Chondrocyte (in vitro differentiated cells): Measurements from ENCODE around the gene EDNRB. TPM values are rescaled to one million over a fixed set of nuclear protein-coding genes. Genes with fewer than 3 reads are reported as not detected.

Source experiments
- DNase-seq: peaks from one replicate; pipeline ENCODE4 v3.0.0; 2021; ENCODE audit warnings: mixed read lengths, low spot score
- H3K27ac Mint-ChIP-seq: one replicate; pipeline ENCODE4 v1.8.0; 2021; ENCODE audit warnings: mild to moderate bottlenecking, moderate library complexity, mixed read lengths; ENCODE audit not compliant: unreplicated experiment
- H3K27me3 Mint-ChIP-seq: 2 replicates; pipeline ENCODE4 v1.8.0; 2021; ENCODE audit warnings: low read depth, mixed read lengths
- H3K36me3 Mint-ChIP-seq: 2 replicates; pipeline ENCODE4 v1.8.0; 2021; ENCODE audit warnings: low read depth, mixed read lengths
- H3K4me1 Mint-ChIP-seq: 2 replicates; pipeline ENCODE4 v1.8.0; 2021; ENCODE audit warnings: low read depth, mild to moderate bottlenecking, mixed read lengths
- H3K4me3 Mint-ChIP-seq: one replicate; pipeline ENCODE4 v1.8.0; 2021; ENCODE audit warnings: mild to moderate bottlenecking, moderate library complexity, mixed read lengths; ENCODE audit not compliant: unreplicated experiment
- H3K9me3 Mint-ChIP-seq: 2 replicates; pipeline ENCODE4 v1.8.0; 2021; ENCODE audit warnings: low read depth, mixed read lengths
- CTCF ChIP-seq: fragments of 200-600 bp; sonication (generic); IDR thresholded peaks from 2 replicates; pipeline ENCODE4 v1.5.0; 2021; ENCODE audit warnings: antibody characterized with exemption, mild to moderate bottlenecking, moderate library complexity
- total RNA-seq: library from RNA; stranded (reverse); gene quantifications from 3 replicates; pipeline ENCODE4 v1.2.1, GENCODE V29; 2021

The EDNRB gene
- total RNA-seq, 1 donor from 2014 or later: not detected

DNA sequence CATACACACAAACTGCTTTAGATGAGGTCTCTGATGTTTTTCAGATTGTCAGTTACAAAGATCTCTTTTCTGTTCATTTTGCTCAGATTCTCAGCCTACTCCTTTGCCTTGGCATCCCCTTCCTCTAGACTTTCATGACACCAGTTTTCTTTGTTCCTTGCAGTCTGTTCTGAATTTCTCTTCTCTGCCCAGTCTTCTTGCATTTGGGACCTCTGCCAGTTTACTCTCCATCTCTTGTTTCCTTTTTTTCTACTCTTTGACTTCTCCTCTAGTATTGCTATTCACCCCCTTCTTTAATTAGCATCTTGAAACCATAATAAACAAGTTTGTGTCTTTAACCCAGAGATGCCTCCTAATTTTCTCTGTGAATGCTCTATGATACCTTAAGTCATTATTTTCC lies 26.1 kb downstream of the EDNRB start:
- H3K27ac Mint-ChIP-seq: no peak overlapping the region

DNA sequence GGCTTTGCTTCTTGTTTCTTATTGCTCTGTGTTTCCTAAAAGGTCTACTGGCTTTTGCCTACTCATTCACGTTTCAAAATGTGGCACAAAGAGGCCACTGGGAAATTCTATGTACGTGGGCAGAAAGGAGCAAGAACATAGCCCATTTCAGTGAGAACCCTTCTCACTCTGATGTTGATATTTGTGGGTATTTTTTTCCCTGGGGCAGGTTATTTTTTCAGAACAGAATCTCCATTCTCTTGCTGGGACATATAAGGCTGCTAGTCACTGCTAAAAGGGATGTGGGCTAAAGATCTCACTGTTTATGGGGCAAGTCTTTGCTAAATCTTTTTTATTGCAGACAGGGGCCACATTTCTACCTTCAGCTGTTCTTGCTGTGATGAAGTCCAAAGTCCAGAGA lies 27.1 kb downstream of the EDNRB start:
- Mint-ChIP-seq H3K27ac (no peak overlapping the region), H3K9me3 (no peaks in the 10 kb centered on the region), H3K27me3 (peaks cover 7% of the 10 kb centered on the region), H3K4me3 (no peak overlapping the region), H3K36me3 (no peaks in the 10 kb centered on the region), H3K4me1 (no peaks in the 10 kb centered on the region)
- no peak for DNase-seq
- no peak for TF ChIP-seq CTCF

More for the DNA sequence above, 26.1 kb downstream of the EDNRB start:
- Mint-ChIP-seq H3K9me3 (no peaks in the 10 kb centered on the region), H3K4me1 (no peaks in the 10 kb centered on the region), H3K36me3 (no peaks in the 10 kb centered on the region), H3K4me3 (no peak overlapping the region), H3K27me3 (peaks cover 4% of the 10 kb centered on the region)
- no peak for TF ChIP-seq CTCF
- DNase-seq: no peak

DNA sequence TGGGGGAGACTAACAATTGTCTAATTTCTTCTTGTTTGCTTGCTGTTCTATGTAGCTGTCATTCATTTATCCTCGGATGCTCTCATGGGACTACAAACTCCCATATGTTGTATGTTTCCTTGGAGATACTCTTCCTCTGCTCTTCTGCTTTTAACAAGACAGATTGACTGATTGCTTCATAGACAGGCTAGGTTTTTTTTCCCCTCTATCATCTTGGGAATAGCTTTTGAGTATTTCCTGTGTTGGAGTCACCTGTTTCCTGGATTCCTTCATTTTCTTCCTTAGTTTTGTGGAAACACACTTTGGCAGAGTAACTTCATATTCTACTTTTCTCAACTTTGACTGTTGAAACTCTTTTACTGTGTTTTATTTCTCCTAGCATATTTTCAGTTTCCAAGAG lies 27.6 kb downstream of the EDNRB start:
- Mint-ChIP-seq H3K27ac (no peak overlapping the region), H3K4me3 (no peak overlapping the region), H3K9me3 (peaks cover 3% of the 10 kb centered on the region), H3K4me1 (no peaks in the 10 kb centered on the region), H3K27me3 (peaks cover 7% of the 10 kb centered on the region), H3K36me3 (no peaks in the 10 kb centered on the region)
- DNase-seq: no peak
- TF ChIP-seq CTCF: no peak

DNA sequence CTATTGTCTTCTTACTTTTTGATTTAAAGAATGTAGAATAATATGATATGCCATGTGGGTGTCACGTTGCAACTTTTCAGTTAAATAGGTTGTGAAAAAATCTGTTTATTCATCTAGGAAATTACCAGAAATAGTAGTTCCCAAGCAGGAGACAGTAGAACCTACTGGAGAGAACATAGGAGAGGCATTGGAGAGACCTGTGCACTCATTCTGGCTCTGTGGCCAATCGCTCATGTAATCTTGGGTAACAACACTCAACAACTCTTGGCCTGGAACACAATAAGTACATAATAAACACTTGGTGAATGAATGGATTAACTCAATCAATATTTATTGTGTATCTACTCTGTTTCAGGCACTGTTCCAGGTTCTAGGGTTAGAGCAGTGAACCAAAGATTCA lies 35.3 kb downstream of the EDNRB start:
- no peak for DNase-seq
- no peaks in the 10 kb centered on the region for H3K36me3 Mint-ChIP-seq
- H3K9me3 Mint-ChIP-seq: peaks cover 3% of the 10 kb centered on the region
- no peaks in the 10 kb centered on the region for H3K4me1 Mint-ChIP-seq
- H3K27ac Mint-ChIP-seq: no peak overlapping the region
- no peak for TF ChIP-seq CTCF
- peaks cover 4% of the 10 kb centered on the region for H3K27me3 Mint-ChIP-seq
- no peak overlapping the region for H3K4me3 Mint-ChIP-seq

GRCh38 chr13:77878190-77878589 lies 40.4 kb downstream of the EDNRB start:
- Mint-ChIP-seq H3K4me3 (no peak overlapping the region), H3K27ac (no peak overlapping the region), H3K36me3 (no peaks in the 10 kb centered on the region), H3K27me3 (peaks cover 2% of the 10 kb centered on the region), H3K9me3 (no peaks in the 10 kb centered on the region), H3K4me1 (no peaks in the 10 kb centered on the region)
- DNase-seq: no peak
- no peak for TF ChIP-seq CTCF
